Measurements from ENCODE around the gene LSR.

LSR gene

DNA sequence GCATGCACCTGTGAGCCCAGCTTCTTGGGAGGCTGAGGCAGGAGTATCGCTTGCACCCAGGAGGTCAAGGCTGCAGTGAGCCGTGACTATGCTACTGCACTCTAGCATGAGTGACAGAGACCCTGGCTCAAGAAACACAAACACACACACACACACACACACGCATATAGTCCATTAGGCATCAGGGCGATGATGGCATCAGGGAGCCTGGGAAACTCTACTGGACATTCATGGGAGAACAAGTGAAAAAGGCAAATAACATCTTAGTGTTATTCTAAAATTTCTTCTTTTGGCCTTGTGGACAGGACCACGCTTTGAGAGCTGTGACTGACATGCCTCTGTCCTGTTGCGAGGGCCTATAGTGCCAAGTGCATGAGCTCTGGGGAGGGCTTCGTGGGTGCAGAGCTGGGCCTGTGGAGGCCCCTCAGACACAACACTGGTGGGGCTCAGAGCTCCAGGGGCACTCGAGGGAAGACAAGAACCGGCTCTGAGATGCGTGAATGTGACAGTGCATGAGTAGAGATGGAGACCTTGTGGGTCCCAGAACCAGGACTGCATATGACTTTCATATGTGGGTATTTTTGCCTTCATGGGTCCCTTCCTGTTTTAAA is 12.0 kb downstream of the LSR start:
- peaks cover 10% of the 10 kb centered on the region for H3K4me1 ChIP-seq (ENCODE audit: control insufficient read depth, insufficient read depth, low read length, poor library complexity, severe bottlenecking)
- H3K4me3 ChIP-seq (ENCODE audit: insufficient read depth, low read depth, low read length, poor library complexity, severe bottlenecking) = no peak overlapping the region
- H3K36me3 ChIP-seq (ENCODE audit: control insufficient read depth, insufficient read depth, low read length) = peaks cover 18% of the 10 kb centered on the region
- no peak overlapping the region for H3K27ac ChIP-seq (ENCODE audit: insufficient read depth, low read length, poor library complexity, severe bottlenecking)
- no peaks in the 10 kb centered on the region for H3K27me3 ChIP-seq (replicated peaks; ENCODE audit: control insufficient read depth, insufficient read depth, low read length, poor library complexity, severe bottlenecking)
- no peak for DNase-seq
- no peaks in the 10 kb centered on the region for H3K9me3 ChIP-seq (ENCODE audit: control insufficient read depth, low read length)

DNA sequence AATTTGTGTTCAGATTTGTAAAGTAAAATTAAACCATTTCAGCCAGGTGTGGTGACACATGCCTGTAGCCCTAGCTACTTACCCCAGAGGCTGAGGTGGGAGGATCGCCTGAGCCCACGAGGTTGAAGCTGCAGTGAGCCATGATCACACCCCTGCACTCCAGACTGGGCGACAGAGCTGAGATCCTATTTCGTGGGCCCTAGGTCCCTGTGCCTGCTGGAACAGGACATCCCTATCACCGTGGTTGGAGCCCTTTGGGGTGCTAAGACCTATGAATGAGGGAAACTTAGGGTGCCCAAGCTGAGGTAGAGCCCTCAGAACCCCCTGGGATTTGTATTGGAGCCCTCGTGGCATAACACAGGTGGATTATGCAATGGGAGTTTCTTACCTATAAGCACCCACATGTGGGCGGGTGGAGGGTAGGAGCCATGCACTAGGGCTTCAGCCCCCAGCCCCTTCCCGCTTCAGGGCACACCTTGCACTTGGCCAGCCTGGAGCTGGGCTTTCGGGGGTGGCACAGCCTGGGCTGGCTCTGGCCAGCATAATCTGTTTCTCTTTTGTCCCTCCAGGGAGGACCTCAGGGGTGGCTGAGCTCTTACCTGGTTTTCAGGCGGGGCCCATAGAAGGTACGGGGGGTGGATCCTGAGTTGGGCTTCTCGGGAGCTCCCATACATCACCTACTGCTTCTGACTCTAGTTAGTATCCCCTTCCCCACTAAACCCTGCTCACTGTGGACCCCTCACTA is 12.7 kb downstream of the LSR start:
- no peak overlapping the region for H3K27ac ChIP-seq (ENCODE audit: insufficient read depth, low read length, poor library complexity, severe bottlenecking)
- peaks cover 18% of the 10 kb centered on the region for H3K36me3 ChIP-seq (ENCODE audit: control insufficient read depth, insufficient read depth, low read length)
- H3K9me3 ChIP-seq (ENCODE audit: control insufficient read depth, low read length) = no peaks in the 10 kb centered on the region
- no peak overlapping the region for H3K4me3 ChIP-seq (ENCODE audit: insufficient read depth, low read depth, low read length, poor library complexity, severe bottlenecking)
- no peak for DNase-seq
- peaks cover 10% of the 10 kb centered on the region for H3K4me1 ChIP-seq (ENCODE audit: control insufficient read depth, insufficient read depth, low read length, poor library complexity, severe bottlenecking)
- H3K27me3 ChIP-seq (replicated peaks; ENCODE audit: control insufficient read depth, insufficient read depth, low read length, poor library complexity, severe bottlenecking) = no peaks in the 10 kb centered on the region

DNA sequence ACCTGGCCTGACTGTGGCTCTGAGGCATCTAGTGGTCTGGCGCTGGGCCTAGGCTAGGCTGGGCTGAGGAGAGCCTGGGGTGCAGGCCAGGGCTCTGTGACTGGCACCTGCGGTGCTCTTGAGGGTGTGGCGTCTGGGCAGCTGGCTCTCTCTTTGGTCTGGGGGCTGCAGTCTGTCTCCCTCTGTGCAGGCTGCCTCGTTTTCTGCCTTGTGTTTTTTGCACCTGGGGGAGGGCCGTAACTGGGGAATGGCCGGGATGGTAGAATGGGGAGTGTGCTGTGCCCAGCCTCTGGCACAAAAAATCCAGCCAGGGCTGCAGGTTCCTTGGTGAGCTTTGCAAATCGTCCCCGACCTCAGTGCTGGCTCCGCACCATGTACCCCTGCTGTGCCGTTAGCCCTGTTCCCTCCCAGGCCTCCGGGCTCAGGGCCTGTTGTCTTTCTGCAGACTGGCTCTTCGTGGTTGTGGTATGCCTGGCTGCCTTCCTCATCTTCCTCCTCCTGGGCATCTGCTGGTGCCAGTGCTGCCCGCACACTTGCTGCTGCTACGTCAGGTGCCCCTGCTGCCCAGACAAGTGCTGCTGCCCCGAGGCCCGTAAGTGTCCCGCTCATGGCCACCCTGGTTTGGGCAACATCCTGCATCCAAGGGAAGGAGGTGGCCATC is 13.4 kb downstream of the LSR start:
- H3K27me3 ChIP-seq (replicated peaks; ENCODE audit: control insufficient read depth, insufficient read depth, low read length, poor library complexity, severe bottlenecking) = no peaks in the 10 kb centered on the region
- no peak overlapping the region for H3K4me3 ChIP-seq (ENCODE audit: insufficient read depth, low read depth, low read length, poor library complexity, severe bottlenecking)
- no peak overlapping the region for H3K27ac ChIP-seq (ENCODE audit: insufficient read depth, low read length, poor library complexity, severe bottlenecking)
- no peaks in the 10 kb centered on the region for H3K9me3 ChIP-seq (ENCODE audit: control insufficient read depth, low read length)
- peaks cover 18% of the 10 kb centered on the region for H3K36me3 ChIP-seq (ENCODE audit: control insufficient read depth, insufficient read depth, low read length)
- peaks cover 11% of the 10 kb centered on the region for H3K4me1 ChIP-seq (ENCODE audit: control insufficient read depth, insufficient read depth, low read length, poor library complexity, severe bottlenecking)
- DNase-seq = no peak

DNA sequence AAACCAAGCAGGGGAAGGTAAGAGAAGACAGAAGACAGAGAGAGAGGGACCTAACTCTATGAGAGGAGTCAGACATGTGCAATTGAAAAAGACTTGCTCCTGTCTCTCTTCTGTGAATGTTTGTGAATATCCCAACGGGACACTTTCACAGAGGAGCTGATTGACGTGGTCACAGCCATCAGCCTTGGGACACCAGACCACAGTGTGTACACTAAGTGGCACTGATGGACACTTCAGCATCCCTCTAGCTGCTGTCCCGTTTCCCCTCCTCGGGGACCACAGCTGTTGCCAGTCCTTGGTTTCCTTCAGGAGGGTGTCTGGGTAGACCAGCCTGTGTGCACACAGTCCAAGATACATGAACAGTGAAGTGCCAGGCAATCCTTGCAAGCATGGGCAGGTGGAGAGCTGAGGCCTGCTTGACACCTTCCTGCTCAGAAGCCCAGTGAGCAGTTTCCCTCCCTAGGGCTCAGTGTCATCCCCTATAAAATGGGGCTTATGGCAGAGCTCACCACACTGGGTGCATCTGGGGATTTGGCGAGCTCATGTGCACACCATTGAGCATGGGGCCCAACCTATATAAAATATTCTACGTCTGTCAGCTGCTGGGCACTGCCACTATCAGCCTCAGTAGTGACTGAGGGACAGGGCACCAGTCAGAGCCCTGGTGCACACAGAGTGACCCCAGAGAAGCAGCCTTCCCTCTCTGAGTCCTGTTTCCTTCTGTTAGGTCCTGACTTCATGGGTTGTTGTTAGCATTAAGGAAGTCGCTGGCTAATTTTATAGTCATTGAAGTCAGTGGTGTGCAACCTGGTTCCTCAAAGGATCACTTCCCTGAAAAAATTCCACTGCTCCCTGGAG is 15.7 kb downstream of the LSR start:
- no peak for DNase-seq
- no peak overlapping the region for H3K4me3 ChIP-seq (ENCODE audit: insufficient read depth, low read depth, low read length, poor library complexity, severe bottlenecking)
- H3K9me3 ChIP-seq (ENCODE audit: control insufficient read depth, low read length) = no peaks in the 10 kb centered on the region
- H3K27ac ChIP-seq (ENCODE audit: insufficient read depth, low read length, poor library complexity, severe bottlenecking) = no peak overlapping the region
- peaks cover 6% of the 10 kb centered on the region for H3K4me1 ChIP-seq (ENCODE audit: control insufficient read depth, insufficient read depth, low read length, poor library complexity, severe bottlenecking)
- H3K27me3 ChIP-seq (replicated peaks; ENCODE audit: control insufficient read depth, insufficient read depth, low read length, poor library complexity, severe bottlenecking) = no peaks in the 10 kb centered on the region
- H3K36me3 ChIP-seq (ENCODE audit: control insufficient read depth, insufficient read depth, low read length) = peaks cover 18% of the 10 kb centered on the region

DNA sequence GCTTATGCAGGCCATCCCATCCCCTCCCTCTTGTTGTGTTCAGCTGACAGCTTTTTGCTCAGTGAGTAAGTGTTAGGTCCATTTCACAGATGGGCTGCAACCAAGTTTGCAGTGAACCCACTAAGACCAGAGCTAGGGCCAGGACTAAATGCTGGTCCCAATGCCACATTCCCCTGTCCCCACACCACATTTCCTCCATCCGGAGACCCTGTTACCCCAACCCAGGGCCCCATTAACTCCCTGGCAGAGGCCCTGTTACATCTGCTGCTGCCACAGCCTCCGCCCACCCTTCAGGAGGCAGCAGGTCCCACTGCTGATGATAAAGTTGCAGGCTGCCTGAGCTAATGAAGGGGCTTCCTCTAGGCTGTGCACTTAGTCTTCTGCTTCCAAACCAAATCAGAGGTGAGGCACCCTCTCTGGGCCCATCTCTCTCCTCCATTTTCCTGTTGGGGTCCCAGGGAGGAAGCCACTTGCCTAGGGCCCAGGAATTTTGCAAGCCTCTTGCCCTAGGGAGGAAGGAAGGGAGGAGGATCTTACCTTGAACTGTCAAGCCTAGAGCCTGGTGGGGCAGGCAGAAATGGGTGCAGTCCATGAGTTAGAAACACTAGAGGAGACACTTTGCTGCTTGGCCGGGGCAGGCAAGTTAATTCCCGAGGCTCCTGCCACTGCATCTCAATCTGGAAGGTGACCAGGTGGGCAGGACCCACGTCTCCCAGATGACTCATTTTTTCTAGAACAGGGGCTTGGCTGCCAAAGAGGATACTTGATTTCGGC is 16.5 kb downstream of the LSR start:
- Histone ChIP-seq H3K27me3 (replicated peaks; ENCODE audit: control insufficient read depth, insufficient read depth, low read length, poor library complexity, severe bottlenecking) (no peaks in the 10 kb centered on the region), H3K27ac (ENCODE audit: insufficient read depth, low read length, poor library complexity, severe bottlenecking) (no peak overlapping the region), H3K9me3 (ENCODE audit: control insufficient read depth, low read length) (no peaks in the 10 kb centered on the region), H3K36me3 (ENCODE audit: control insufficient read depth, insufficient read depth, low read length) (peaks cover 19% of the 10 kb centered on the region), H3K4me1 (ENCODE audit: control insufficient read depth, insufficient read depth, low read length, poor library complexity, severe bottlenecking) (peaks cover 12% of the 10 kb centered on the region), H3K4me3 (ENCODE audit: insufficient read depth, low read depth, low read length, poor library complexity, severe bottlenecking) (no peak overlapping the region)
- no peak for DNase-seq

DNA sequence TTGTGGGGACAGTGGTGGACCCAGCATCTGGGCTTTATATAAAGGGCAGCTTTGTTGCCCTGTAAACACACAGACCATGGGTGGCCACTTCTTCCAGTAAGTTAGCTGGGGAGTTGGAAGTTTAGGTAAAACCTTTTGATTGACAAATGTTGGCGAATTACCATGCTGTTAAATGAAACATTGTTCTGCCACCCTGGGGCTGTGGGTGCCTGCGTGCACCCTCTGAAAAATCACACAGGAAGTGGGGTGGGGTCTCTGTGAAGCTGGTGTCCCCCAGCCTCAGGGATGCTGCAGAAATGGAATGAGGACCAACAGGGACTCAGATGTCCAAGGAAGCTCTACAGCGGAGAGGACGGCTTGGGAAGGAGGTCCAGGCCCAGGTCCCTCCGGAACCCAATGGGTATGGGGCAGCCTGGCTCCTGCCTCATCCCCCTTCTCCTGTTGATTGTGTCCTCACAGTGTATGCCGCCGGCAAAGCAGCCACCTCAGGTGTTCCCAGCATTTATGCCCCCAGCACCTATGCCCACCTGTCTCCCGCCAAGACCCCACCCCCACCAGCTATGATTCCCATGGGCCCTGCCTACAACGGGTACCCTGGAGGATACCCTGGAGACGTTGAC is 17.2 kb downstream of the LSR start:
- Histone ChIP-seq H3K9me3 (ENCODE audit: control insufficient read depth, low read length) (no peaks in the 10 kb centered on the region), H3K4me1 (ENCODE audit: control insufficient read depth, insufficient read depth, low read length, poor library complexity, severe bottlenecking) (peaks cover 13% of the 10 kb centered on the region), H3K4me3 (ENCODE audit: insufficient read depth, low read depth, low read length, poor library complexity, severe bottlenecking) (no peak overlapping the region), H3K36me3 (ENCODE audit: control insufficient read depth, insufficient read depth, low read length) (peaks cover 26% of the 10 kb centered on the region), H3K27me3 (replicated peaks; ENCODE audit: control insufficient read depth, insufficient read depth, low read length, poor library complexity, severe bottlenecking) (no peaks in the 10 kb centered on the region), H3K27ac (ENCODE audit: insufficient read depth, low read length, poor library complexity, severe bottlenecking) (no peak overlapping the region)
- DNase-seq = no peak

DNA sequence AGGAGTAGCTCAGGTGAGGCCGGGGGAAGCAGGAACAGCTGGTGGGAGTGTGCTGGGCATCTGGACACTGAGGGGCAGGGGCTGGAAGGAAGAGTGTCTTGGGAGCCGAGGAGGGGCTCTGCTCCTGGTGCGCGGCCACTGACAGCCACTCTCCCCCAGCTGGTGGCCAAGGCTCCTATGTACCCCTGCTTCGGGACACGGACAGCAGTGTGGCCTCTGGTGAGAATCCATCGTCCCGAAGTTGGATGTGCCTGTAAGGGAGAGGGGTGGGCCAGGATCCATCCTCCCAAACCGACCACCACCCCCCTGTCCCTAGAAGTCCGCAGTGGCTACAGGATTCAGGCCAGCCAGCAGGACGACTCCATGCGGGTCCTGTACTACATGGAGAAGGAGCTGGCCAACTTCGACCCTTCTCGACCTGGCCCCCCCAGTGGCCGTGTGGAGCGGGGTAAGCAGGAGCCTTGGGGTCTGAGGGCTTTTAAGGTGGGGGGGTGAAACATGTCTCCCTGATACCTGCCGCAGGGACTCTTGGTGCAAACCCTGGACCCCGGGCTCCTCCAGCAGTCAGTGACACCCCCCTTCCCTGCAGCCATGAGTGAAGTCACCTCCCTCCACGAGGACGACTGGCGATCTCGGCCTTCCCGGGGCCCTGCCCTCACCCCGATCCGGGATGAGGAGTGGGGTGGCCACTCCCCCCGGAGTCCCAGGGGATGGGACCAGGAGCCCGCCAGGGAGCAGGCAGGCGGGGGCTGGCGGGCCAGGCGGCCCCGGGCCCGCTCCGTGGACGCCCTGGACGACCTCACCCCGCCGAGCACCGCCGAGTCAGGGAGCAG is 17.9 kb downstream of the LSR start:
- no peak for DNase-seq
- Histone ChIP-seq H3K27me3 (replicated peaks; ENCODE audit: control insufficient read depth, insufficient read depth, low read length, poor library complexity, severe bottlenecking) (no peaks in the 10 kb centered on the region), H3K36me3 (ENCODE audit: control insufficient read depth, insufficient read depth, low read length) (peaks cover 33% of the 10 kb centered on the region), H3K27ac (ENCODE audit: insufficient read depth, low read length, poor library complexity, severe bottlenecking) (peak overlapping the region; percentile 80), H3K4me1 (ENCODE audit: control insufficient read depth, insufficient read depth, low read length, poor library complexity, severe bottlenecking) (peaks cover 13% of the 10 kb centered on the region), H3K4me3 (ENCODE audit: insufficient read depth, low read depth, low read length, poor library complexity, severe bottlenecking) (peak overlapping the region; percentile 79), H3K9me3 (ENCODE audit: control insufficient read depth, low read length) (no peaks in the 10 kb centered on the region)

DNA sequence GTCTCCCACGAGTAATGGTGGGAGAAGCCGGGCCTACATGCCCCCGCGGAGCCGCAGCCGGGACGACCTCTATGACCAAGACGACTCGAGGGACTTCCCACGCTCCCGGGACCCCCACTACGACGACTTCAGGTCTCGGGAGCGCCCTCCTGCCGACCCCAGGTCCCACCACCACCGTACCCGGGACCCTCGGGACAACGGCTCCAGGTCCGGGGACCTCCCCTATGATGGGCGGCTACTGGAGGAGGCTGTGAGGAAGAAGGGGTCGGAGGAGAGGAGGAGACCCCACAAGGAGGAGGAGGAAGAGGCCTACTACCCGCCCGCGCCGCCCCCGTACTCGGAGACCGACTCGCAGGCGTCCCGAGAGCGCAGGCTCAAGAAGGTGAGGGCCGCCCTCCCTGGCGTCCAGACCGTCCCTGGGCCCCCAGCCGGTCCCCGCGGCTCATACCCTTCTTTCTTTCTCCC is 18.6 kb downstream of the LSR start:
- Histone ChIP-seq H3K27me3 (replicated peaks; ENCODE audit: control insufficient read depth, insufficient read depth, low read length, poor library complexity, severe bottlenecking) (no peaks in the 10 kb centered on the region), H3K4me1 (ENCODE audit: control insufficient read depth, insufficient read depth, low read length, poor library complexity, severe bottlenecking) (peaks cover 13% of the 10 kb centered on the region), H3K4me3 (ENCODE audit: insufficient read depth, low read depth, low read length, poor library complexity, severe bottlenecking) (peak overlapping the region; percentile 79), H3K36me3 (ENCODE audit: control insufficient read depth, insufficient read depth, low read length) (peaks cover 34% of the 10 kb centered on the region), H3K27ac (ENCODE audit: insufficient read depth, low read length, poor library complexity, severe bottlenecking) (peak overlapping the region; percentile 80), H3K9me3 (ENCODE audit: control insufficient read depth, low read length) (no peaks in the 10 kb centered on the region)
- peak in 1 of 3 donors; percentile 5 for DNase-seq

Data from effector memory CD4-positive, alpha-beta T cell (primary cell).